CD14-positive monocyte (primary cell): ENCODE results near the gene PPM1G. TPM values are rescaled to one million over a fixed set of nuclear protein-coding genes. Genes with fewer than 3 reads are reported as not detected.

Experiments
- DNase-seq, 3 donors: peaks; one replicate each; pipeline ENCODE4 v3.0.0-alpha.2; 2011 to 2022
- H2AFZ ChIP-seq: 2 replicates; pipeline ENCODE4 v1.6.0; 2012; ENCODE audit warnings: mild to moderate bottlenecking, low read depth, low read length, inconsistent platforms; ENCODE audit not compliant: insufficient read depth, poor library complexity, severe bottlenecking
- H3K27ac ChIP-seq, 2 donors: 1 replicate in 1 of 2; 2 replicates in 1 of 2; pipeline ENCODE4 v1.5.1; 2012 to 2013; ENCODE audit warnings: low read length in 2 of 2, control low read depth in 1 of 2, inconsistent platforms in 1 of 2, low read depth in 1 of 2, mild to moderate bottlenecking in 1 of 2
- H3K27me3 ChIP-seq, 2 donors: one replicate each; pipeline versions ENCODE4 v1.6.0 to v1.6.1; 2011 to 2013; ENCODE audit warnings: low read length in 2 of 2; ENCODE audit not compliant: control insufficient read depth in 2 of 2, insufficient read depth in 2 of 2
- H3K36me3 ChIP-seq, 2 donors: replicated peaks in 1 of 2; 1 replicate in 1 of 2; 2 replicates in 1 of 2; pipeline versions ENCODE4 v1.5.1 to v1.6.1; 2012 to 2013; ENCODE audit warnings: low read length in 2 of 2, control low read depth in 1 of 2, inconsistent platforms in 1 of 2, mild to moderate bottlenecking in 1 of 2; ENCODE audit not compliant: insufficient read depth in 2 of 2, control insufficient read depth in 1 of 2
- H3K4me1 ChIP-seq, 2 donors: 1 replicate in 1 of 2; 2 replicates in 1 of 2; pipeline versions ENCODE4 v1.5.1 to v1.6.1; 2012 to 2013; ENCODE audit warnings: low read length in 2 of 2, control low read depth in 1 of 2, inconsistent platforms in 1 of 2, mild to moderate bottlenecking in 1 of 2, moderate library complexity in 1 of 2; ENCODE audit not compliant: insufficient read depth in 2 of 2, control insufficient read depth in 1 of 2
- H3K4me2 ChIP-seq: replicated peaks from 2 replicates; pipeline ENCODE3; 2012; ENCODE audit warnings: low read length, moderate library complexity, mild to moderate bottlenecking; ENCODE audit not compliant: poor library complexity, severe bottlenecking; ENCODE audit errors: extremely low read depth
- H3K4me3 ChIP-seq, 3 experiments: fragments of 200-600 bp in 1 of 3; sonication (generic) in 1 of 3; replicated peaks in 1 of 3; 1 replicate in 2 of 3; 2 replicates in 1 of 3; pipeline ENCODE4 v1.5.1; 2011 to 2013; ENCODE audit warnings: low read length in 3 of 3, mild to moderate bottlenecking in 3 of 3, control low read depth in 2 of 3, low read depth in 2 of 3, inconsistent platforms in 1 of 3, moderate library complexity in 1 of 3
- H3K79me2 ChIP-seq: 2 replicates; pipeline ENCODE4 v1.6.0; 2012; ENCODE audit warnings: mild to moderate bottlenecking, control low read depth, inconsistent platforms, low read length, moderate library complexity; ENCODE audit not compliant: insufficient read depth
- H3K9ac ChIP-seq: 2 replicates; pipeline ENCODE4 v1.6.0; 2017; ENCODE audit warnings: low read length, mild to moderate bottlenecking; ENCODE audit not compliant: insufficient read depth, poor library complexity, severe bottlenecking
- H3K9me3 ChIP-seq, 2 donors: replicated peaks in 1 of 2; 1 replicate in 1 of 2; 2 replicates in 1 of 2; pipeline versions ENCODE4 v1.5.1 to v1.6.1; 2012 to 2013; ENCODE audit warnings: low read length in 2 of 2, control low read depth in 1 of 2; ENCODE audit not compliant: control insufficient read depth in 1 of 2, insufficient read depth in 1 of 2
- H4K20me1 ChIP-seq: 2 replicates; pipeline ENCODE4 v1.6.0; 2012; ENCODE audit warnings: mild to moderate bottlenecking, low read length, control low read depth, moderate library complexity; ENCODE audit not compliant: insufficient read depth
- H3K27ac Mint-ChIP-seq, 7 donors: one replicate each; pipeline ENCODE4 v1.8.0; 2020; ENCODE audit warnings: mild to moderate bottlenecking in 7 of 7, mixed read lengths in 7 of 7, moderate library complexity in 6 of 7, inconsistent platforms in 2 of 7
- H3K27me3 Mint-ChIP-seq, 3 donors: one replicate each; pipeline ENCODE4 v1.8.0; 2021 to 2022; ENCODE audit warnings: low read depth in 3 of 3, mild to moderate bottlenecking in 3 of 3, mixed read lengths in 3 of 3, moderate library complexity in 3 of 3, inconsistent platforms in 1 of 3
- H3K36me3 Mint-ChIP-seq, 2 donors: one replicate each; pipeline ENCODE4 v1.8.0; 2020; ENCODE audit warnings: mixed read lengths in 2 of 2, inconsistent platforms in 1 of 2, mild to moderate bottlenecking in 1 of 2
- H3K4me1 Mint-ChIP-seq: one replicate; pipeline ENCODE4 v1.8.0; 2020; ENCODE audit warnings: mild to moderate bottlenecking, mixed read lengths
- H3K4me3 Mint-ChIP-seq, 2 donors: one replicate each; pipeline ENCODE4 v1.8.0; 2020; ENCODE audit warnings: mild to moderate bottlenecking in 2 of 2, mixed read lengths in 2 of 2, moderate library complexity in 1 of 2
- H3K9me3 Mint-ChIP-seq, 7 donors: one replicate each; pipeline ENCODE4 v1.8.0; 2020 to 2022; ENCODE audit warnings: mixed read lengths in 7 of 7, mild to moderate bottlenecking in 6 of 7, moderate library complexity in 6 of 7, inconsistent platforms in 2 of 7
- WGBS: methylation state at CpG from one replicate; pipeline ENCODE4 v1.1.5; 2013; ENCODE audit warnings: missing lambda C conversion rate; ENCODE audit not compliant: insufficient coverage; 5-methylcytosine and 5-hydroxymethylcytosine counted together
- intact Hi-C, 2 donors: fragments of 100-400 bp; cut with micrococcal nuclease; formaldehyde crosslinking; loops; one replicate each; pipeline versions ENCODE4 v1.15.0 to v1.15.1; 2023
- polyA plus RNA-seq, 3 donors: library from polyadenylated mRNA; depleted of rRNA in 1 of 3; unstranded in 2 of 3; stranded (reverse) in 1 of 3; fragments of 300-500 nt in 2 of 3; fragments of >200 nt in 1 of 3; fragmentation: Illumina TruSeq in 2 of 3; gene quantifications; 1 replicate in 2 of 3; 2 replicates in 1 of 3; pipeline ENCODE4 v1.2.3, GENCODE V29; 2012 to 2021
- TF ChIP-seq, protein P1 (sequence below): fragments of 200-600 bp; IDR thresholded peaks from one replicate; pipeline ENCODE4 v1.8.0; 2022; ENCODE audit warnings: antibody characterized with exemption, mild to moderate bottlenecking

The PPM1G gene
- polyA plus RNA-seq, 3 donors: 31.9 to 54.3 (median 47.3) TPM

DNA sequence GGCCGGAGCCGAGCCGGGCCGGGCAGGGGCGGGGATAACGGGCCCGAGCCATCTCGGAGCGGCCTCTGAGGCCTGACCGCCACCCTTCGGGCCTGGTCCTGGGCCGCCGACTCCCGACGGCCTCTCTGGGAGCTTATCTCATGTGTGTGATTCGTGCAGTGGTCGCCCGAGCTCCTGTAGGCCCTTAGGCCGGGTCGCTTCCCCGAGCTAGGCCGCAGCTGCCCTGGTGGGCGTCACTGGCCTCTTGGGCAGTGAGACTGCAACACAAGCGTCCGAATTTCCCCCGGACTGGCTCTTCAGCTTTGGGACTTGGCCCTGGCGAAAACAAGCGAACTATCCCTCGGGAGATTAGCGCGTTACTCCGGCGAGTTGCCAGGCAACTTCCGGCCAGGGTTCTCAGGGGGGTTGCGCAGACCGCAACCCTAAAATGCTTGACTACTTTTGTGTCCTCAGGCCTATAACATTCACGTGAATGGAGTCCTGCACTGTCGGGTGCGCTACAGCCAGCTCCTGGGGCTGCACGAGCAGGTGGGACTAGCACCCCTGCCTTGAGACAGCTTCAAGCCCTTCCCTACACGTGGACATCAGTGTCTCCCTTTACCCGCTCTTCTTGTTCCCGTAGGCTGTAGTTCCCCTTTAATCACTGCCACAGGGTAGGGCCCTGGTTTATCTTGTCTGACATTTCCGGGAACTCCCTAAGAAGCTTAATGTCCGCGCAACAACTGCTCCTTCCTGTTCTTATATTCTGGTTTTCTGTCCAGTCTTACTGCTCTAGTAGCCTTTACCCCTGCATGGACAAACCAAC is 38.4 kb downstream of the PPM1G start:
- H3K36me3 Mint-ChIP-seq: peaks cover 61 to 65% of the 10 kb centered on the region in 2 donors
- H3K27ac Mint-ChIP-seq: peak overlapping the region; percentile 98 to 99 (median 99)
- Histone ChIP-seq H3K79me2 (peaks cover 71% of the 10 kb centered on the region), H3K36me3 (peaks cover 59 to 67% of the 10 kb centered on the region in 2 donors), H3K27ac (peak overlapping the region; percentile 93 to 96), H3K4me2 (peak overlapping the region; percentile 84), H3K4me3 (peak overlapping the region; percentile 74 to 96 (median 83)), H2AFZ (peak overlapping the region; percentile 96), H3K4me1 (peaks cover 32 to 36% of the 10 kb centered on the region in 2 donors), H3K9ac (peak overlapping the region; percentile 96), H3K9me3 (no peaks in the 10 kb centered on the region), H4K20me1 (peaks cover 21% of the 10 kb centered on the region), H3K27me3 (no peaks in the 10 kb centered on the region)
- no peaks in the 10 kb centered on the region for H3K27me3 Mint-ChIP-seq
- peak overlapping the region; percentile 98 to 99 for H3K4me3 Mint-ChIP-seq
- H3K9me3 Mint-ChIP-seq: no peaks in the 10 kb centered on the region
- intact Hi-C loops: loop anchor here (1.0 to 10.0 kb wide), 6 partner anchors 9 to 124 kb away; partner anchors contain the start of genes GTF3C2 (in 2 of the 2), NRBP1 (in 2 of the 2), PPM1G (in 2 of the 2) and ZNF513 (in 2 of the 2)
- WGBS: under 1% methylated on average over 46 of the region's 46 CpGs
- DNase-seq: peak; percentile 86 to 94 (median 89)
- peaks cover 36% of the 10 kb centered on the region for H3K4me1 Mint-ChIP-seq
- TF ChIP-seq, protein P1, sequence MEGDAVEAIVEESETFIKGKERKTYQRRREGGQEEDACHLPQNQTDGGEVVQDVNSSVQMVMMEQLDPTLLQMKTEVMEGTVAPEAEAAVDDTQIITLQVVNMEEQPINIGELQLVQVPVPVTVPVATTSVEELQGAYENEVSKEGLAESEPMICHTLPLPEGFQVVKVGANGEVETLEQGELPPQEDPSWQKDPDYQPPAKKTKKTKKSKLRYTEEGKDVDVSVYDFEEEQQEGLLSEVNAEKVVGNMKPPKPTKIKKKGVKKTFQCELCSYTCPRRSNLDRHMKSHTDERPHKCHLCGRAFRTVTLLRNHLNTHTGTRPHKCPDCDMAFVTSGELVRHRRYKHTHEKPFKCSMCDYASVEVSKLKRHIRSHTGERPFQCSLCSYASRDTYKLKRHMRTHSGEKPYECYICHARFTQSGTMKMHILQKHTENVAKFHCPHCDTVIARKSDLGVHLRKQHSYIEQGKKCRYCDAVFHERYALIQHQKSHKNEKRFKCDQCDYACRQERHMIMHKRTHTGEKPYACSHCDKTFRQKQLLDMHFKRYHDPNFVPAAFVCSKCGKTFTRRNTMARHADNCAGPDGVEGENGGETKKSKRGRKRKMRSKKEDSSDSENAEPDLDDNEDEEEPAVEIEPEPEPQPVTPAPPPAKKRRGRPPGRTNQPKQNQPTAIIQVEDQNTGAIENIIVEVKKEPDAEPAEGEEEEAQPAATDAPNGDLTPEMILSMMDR: no peak

DNA sequence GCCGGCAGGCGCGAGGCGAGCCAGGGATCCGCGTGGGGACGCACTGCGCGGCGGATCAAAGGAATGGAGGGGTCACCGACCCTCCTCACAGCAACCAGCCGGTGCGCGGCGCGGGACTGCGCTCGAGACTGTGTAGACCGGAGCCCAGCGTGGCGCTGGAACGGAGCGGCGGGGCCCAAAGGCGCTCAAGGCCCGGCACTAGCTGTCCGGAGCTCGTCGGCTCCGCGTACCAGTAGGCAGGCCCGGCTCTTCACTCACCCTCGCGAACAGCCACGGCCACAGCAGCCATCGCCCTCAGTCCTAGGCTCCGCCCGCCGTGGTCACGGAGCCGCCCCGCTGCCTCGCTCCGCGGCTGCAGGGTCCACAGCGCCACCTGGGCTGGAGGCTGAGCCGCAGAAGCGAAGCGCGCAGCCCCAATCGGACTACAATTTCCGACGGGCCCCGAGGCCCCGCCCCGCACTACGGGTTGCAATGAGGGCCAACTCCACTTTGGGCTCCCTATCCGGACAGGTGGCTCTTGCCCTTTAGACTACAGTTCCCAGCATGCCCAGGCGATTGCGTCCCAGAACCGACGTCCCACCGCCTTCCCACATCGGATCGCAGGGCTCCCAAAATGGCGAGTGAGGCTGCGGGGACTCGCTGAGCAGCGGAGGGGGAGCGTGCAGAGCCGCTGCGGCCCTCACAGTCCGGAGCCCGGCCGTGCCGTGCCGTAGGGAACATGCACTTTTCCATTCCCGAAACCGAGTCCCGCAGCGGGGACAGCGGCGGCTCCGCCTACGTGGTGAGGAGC is 39.2 kb downstream of the PPM1G start, which contains the start of the genes EIF2B4 and SNX17:
Gene EIF2B4, minus strand, starts transcription at position 313 of the 790 bp plus-strand sequence. Its CDS starts 24 bp downstream, at position 289.
Gene SNX17, plus strand, starts transcription at position 591 of the 790 bp plus-strand sequence. Its CDS starts 128 bp downstream, at position 719.
- Histone ChIP-seq H4K20me1 (peaks cover 13% of the 10 kb centered on the region), H2AFZ (peak within 1 kb of the TSS; percentile 96), H3K4me3 (peak within 1 kb of the TSS; percentile 74 to 96 (median 83)), H3K4me1 (peaks cover 32 to 36% of the 10 kb centered on the region in 2 donors), H3K36me3 (peaks cover 57 to 67% of the 10 kb centered on the region in 2 donors), H3K27ac (peak within 1 kb of the TSS; percentile 93 to 96), H3K9ac (peak within 1 kb of the TSS; percentile 96), H3K9me3 (no peaks in the 10 kb centered on the region), H3K79me2 (peaks cover 63% of the 10 kb centered on the region), H3K27me3 (no peaks in the 10 kb centered on the region), H3K4me2 (peak within 1 kb of the TSS; percentile 84)
- H3K9me3 Mint-ChIP-seq: no peaks in the 10 kb centered on the region
- H3K4me3 Mint-ChIP-seq: peak within 1 kb of the TSS; percentile 98 to 99
- no peaks in the 10 kb centered on the region for H3K27me3 Mint-ChIP-seq
- intact Hi-C loops: loop anchor here (1.0 to 10.0 kb wide), 6 partner anchors 10 to 125 kb away; partner anchors contain the start of genes GTF3C2 (in 2 of the 2), NRBP1 (in 2 of the 2), PPM1G (in 2 of the 2) and FNDC4 (in 1 of the 2)
- H3K4me1 Mint-ChIP-seq: peaks cover 36% of the 10 kb centered on the region
- DNase-seq: peak; percentile 98 to 99 (median 99)
- TF ChIP-seq, protein P1: peak; percentile 75
- peak within 1 kb of the TSS; percentile 98 to 99 (median 99) for H3K27ac Mint-ChIP-seq
- peaks cover 58 to 65% of the 10 kb centered on the region in 2 donors for H3K36me3 Mint-ChIP-seq
- 0% methylated on average over 85 of the region's 85 CpGs for WGBS
